Heart left ventricle (tissue), 16 donors: ENCODE measurements around the gene SKOR1. TPM values are rescaled to one million over a fixed set of nuclear protein-coding genes. Genes with fewer than 3 reads are reported as not detected.
A peak's percentile ranks its signal among the peaks of the same experiment; 100 is the strongest.

Experiments used
- ATAC-seq, 4 donors: fragments of 200-7000 bp; cut with Tn5 transposase; one replicate each; pipeline ENCODE4 v1.9.1; 2020 to 2022; ENCODE audit warnings: moderate library complexity in 4 of 4, mild to moderate bottlenecking in 3 of 4, moderate number of reproducible peaks in 1 of 4
- DNase-seq, 5 donors: peaks; one replicate each; pipeline ENCODE4 v3.0.0-alpha.2; 2020
- H3K27ac ChIP-seq, 12 donors: fragments of 200-600 bp; sonication (generic) in 4 of 12; one replicate each; pipeline versions ENCODE4 v1.5.0 to v1.8.0; 2016 to 2022; ENCODE audit warnings: mild to moderate bottlenecking in 2 of 12
- H3K27me3 ChIP-seq, 9 donors: fragments of 200-600 bp; sonication (generic) in 2 of 9; one replicate each; pipeline versions ENCODE4 v1.5.1 to v1.8.0; 2016 to 2022; ENCODE audit warnings: mild to moderate bottlenecking in 3 of 9
- H3K36me3 ChIP-seq, 9 donors: fragments of 200-600 bp; sonication (generic) in 2 of 9; one replicate each; pipeline versions ENCODE4 v1.5.0 to v1.8.0; 2018 to 2022; ENCODE audit warnings: mild to moderate bottlenecking in 2 of 9
- H3K4me1 ChIP-seq, 12 donors: fragments of 200-600 bp; sonication (generic) in 4 of 12; one replicate each; pipeline versions ENCODE4 v1.5.0 to v1.8.0; 2016 to 2022; ENCODE audit warnings: mild to moderate bottlenecking in 3 of 12
- H3K4me3 ChIP-seq, 12 donors: fragments of 200-600 bp; sonication (generic) in 4 of 12; one replicate each; pipeline versions ENCODE4 v1.5.0 to v1.8.0; 2017 to 2022; ENCODE audit warnings: mild to moderate bottlenecking in 9 of 12, moderate library complexity in 4 of 12
- H3K9me3 ChIP-seq, 12 donors: fragments of 200-600 bp; sonication (generic) in 4 of 12; one replicate each; pipeline versions ENCODE4 v1.5.0 to v1.8.0; 2016 to 2022; ENCODE audit warnings: mild to moderate bottlenecking in 1 of 12
- POLR2A ChIP-seq, 2 donors: fragments of 450-650 bp; IDR thresholded peaks; one replicate each; pipeline ENCODE4 v1.6.1; 2017; ENCODE audit warnings: antibody characterized with exemption in 2 of 2, mild to moderate bottlenecking in 2 of 2, moderate library complexity in 2 of 2
- WGBS, 4 donors: extraction: QIAGEN DNeasy Blood & Tissue Kit in 2 of 4; methylation state at CpG; one replicate each; pipeline versions ENCODE4 v1.1.5 to v1.1.7; 2013 to 2018; 5-methylcytosine and 5-hydroxymethylcytosine counted together
- intact Hi-C, 10 donors: fragments of 100-400 bp; cut with DNase I; formaldehyde crosslinking; loops; one replicate each; pipeline versions ENCODE4 v1.11.1 to v1.14.2; 2022
- polyA plus RNA-seq, 2 donors: library from polyadenylated mRNA; stranded (reverse); fragments of 200-250 nt; gene quantifications; one replicate each; pipeline ENCODE4 v1.2.3, GENCODE V29; 2013
- total RNA-seq, 9 donors: library from RNA; depleted of rRNA in 2 of 9; stranded (reverse); fragments of >200 nt in 2 of 9; fragmentation: NEBNext Ultra II Directional in 3 of 9; extraction: Animal tissue kit (Norgen Biotek cat#: 25700) in 3 of 9; gene quantifications; one replicate each; pipeline versions ENCODE4 v1.1.0 to v1.2.4, GENCODE V29; 2016 to 2023
- TF ChIP-seq, protein P1 (sequence below), 12 donors: fragments of 200-600 bp; sonication (generic) in 4 of 12; IDR thresholded peaks; one replicate each; pipeline versions ENCODE4 v1.5.0 to v1.8.0; 2018 to 2022; ENCODE audit warnings: antibody characterized with exemption in 12 of 12, mild to moderate bottlenecking in 5 of 12
- donor health status: ischemic (EF 13 %, LVEDD 7.1; RV severe dilation, severe dysfunction).
- donor health status: healthy with polysubstance abuse.
- donor health status: DM: no; HTN: yes; CAD: no.
- donor health status: DM: no; HTN: no; CAD: no.
- donor health status: ischemic (EF 25% LVEDD 6.9; RV normal size, moderate dysfunction).
- donor health status: ischemic (EF 25% LVEDD 5.7; RV mildly dilated, moderate dysfunction).
- donor health status: healthy.
- donor health status: DM: yes; HTN: yes; CAD: no.
- donor health status: ischemic (EF 35%, LVEDD 5.7; RV mildly dilated, moderate dysfunction).
- donor health status: nonischemic (EF 11% LVEDD 7.7; RV severe dilation, severe dysfunction).
- donor health status: DM: yes; HTN: yes; CAD: no.
- donor health status: PGD.
- donor health status: ischemic (EF 29% LVEDD 5.4; RV normal size, mild dysfunction).
- donor health status: nonischemic (EF 23%, LVEDD 6.1; RV moderate dilation, normal function).

The SKOR1 gene
- total and polyA plus RNA-seq, 11 donors = 0.07 to 0.27 (median 0.19) TPM; not detected in 2

DNA sequence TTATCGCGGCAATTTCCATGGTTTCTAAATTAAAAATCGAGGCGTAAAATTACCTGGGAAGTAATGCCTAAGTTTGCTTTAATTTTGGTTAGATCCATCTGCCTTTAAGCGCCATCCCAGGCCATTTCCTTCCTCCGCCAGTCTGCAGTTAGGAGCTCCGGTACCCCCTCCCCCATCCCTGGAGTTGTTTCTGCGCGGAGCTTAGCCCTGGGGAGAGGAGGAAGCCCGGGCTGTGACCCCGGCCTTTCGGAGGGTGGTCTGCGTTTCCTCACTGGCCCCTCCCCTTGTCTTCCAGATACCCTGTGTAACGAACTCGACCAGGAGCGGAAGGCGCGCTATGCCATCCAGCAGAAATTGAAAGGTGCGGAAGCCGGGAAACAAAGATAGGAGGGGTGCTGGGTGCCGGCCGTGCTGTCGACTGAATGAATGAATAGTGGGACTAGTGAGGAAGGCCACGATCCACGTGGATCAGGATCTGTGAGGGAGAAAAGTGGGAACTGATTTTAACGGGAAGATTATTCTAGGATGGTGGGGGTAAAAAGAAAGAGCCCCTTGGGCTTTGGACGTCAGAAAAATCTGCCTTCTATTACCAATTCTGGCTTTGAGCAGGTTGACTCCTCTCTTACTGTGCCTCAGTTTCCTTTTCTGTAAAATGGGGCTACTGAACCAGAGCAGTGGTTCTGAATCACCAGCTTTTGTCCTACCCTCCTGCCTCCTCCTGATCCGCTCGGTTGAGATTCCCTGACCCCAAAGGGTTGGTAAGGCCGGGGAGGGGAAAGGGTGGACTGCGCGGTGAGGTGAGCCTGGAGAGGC is 7.8 kb downstream of the SKOR1 start:
- H3K4me1 ChIP-seq = peaks cover 2 to 63% (median 50%) of the 10 kb centered on the region in 12 donors

DNA sequence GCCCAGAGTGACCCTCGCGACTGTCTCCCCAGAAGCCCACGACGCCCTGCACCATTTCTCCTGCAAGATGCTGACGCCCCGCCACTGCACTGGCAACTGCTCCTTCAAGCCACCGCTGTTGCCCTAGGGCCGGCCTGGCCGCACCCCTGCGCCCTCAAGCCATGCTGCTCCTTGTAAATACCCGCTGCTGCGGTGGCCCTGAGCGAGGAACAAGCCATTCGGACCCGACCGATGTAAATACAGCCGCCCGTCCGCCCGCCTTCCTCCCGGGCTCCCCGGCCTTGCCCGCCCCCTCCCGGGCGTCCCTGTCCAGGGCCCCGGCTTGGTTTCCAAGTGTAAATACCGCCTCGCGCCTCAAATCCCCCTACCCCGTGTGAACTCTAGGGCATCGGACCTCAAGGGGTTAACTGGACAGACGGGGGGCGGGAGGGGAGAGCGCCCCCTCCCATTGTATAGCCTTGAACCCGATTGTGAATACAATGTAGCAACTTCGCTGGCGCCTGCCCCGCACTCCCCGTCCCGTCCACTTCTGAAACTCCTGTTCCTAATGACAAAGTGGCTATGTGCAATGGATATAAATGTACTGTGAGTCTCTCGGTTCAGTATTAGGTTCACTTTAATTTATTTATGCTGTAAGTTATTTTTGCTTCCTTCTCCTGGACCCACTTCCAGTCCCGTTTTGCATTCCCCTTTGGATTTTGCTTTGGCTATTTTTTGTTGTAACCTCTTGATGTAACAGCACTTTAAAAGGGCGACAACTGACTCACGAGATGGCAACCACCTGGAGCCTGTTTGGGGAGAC is 8.6 kb downstream of the SKOR1 start:
- no peaks in the 10 kb centered on the region for H3K36me3 ChIP-seq

More for the DNA sequence above, 7.8 kb downstream of the SKOR1 start:
- Histone ChIP-seq H3K36me3 (no peaks in the 10 kb centered on the region), H3K27ac (no peak overlapping the region), H3K4me3 (peak overlapping the region in 11 of 12 donors; percentile 20 to 59 (median 42)), H3K27me3 (peaks cover 58 to 82% (median 79%) of the 10 kb centered on the region in 9 donors), H3K9me3 (no peaks in the 10 kb centered on the region)
- TF ChIP-seq, protein P1, sequence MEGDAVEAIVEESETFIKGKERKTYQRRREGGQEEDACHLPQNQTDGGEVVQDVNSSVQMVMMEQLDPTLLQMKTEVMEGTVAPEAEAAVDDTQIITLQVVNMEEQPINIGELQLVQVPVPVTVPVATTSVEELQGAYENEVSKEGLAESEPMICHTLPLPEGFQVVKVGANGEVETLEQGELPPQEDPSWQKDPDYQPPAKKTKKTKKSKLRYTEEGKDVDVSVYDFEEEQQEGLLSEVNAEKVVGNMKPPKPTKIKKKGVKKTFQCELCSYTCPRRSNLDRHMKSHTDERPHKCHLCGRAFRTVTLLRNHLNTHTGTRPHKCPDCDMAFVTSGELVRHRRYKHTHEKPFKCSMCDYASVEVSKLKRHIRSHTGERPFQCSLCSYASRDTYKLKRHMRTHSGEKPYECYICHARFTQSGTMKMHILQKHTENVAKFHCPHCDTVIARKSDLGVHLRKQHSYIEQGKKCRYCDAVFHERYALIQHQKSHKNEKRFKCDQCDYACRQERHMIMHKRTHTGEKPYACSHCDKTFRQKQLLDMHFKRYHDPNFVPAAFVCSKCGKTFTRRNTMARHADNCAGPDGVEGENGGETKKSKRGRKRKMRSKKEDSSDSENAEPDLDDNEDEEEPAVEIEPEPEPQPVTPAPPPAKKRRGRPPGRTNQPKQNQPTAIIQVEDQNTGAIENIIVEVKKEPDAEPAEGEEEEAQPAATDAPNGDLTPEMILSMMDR (IDR thresholded peaks at IDR 0.05) = no peak
- no peak for TF ChIP-seq POLR2A (IDR thresholded peaks at IDR 0.05)
- intact Hi-C loops = loop anchor here in 9 of 10 donors (2.0 to 10.0 kb wide), 6 partner anchors 288 to 888 kb away; partner anchors contain the start of genes MAP2K5 (in 2 of the 9) and C15orf61 (in 1 of the 9)
- DNase-seq (no peak), ATAC-seq (no peak)
- WGBS, 4 donors = 3 to 5% (median 4%) methylated on average over 32 of the region's 32 CpGs

DNA sequence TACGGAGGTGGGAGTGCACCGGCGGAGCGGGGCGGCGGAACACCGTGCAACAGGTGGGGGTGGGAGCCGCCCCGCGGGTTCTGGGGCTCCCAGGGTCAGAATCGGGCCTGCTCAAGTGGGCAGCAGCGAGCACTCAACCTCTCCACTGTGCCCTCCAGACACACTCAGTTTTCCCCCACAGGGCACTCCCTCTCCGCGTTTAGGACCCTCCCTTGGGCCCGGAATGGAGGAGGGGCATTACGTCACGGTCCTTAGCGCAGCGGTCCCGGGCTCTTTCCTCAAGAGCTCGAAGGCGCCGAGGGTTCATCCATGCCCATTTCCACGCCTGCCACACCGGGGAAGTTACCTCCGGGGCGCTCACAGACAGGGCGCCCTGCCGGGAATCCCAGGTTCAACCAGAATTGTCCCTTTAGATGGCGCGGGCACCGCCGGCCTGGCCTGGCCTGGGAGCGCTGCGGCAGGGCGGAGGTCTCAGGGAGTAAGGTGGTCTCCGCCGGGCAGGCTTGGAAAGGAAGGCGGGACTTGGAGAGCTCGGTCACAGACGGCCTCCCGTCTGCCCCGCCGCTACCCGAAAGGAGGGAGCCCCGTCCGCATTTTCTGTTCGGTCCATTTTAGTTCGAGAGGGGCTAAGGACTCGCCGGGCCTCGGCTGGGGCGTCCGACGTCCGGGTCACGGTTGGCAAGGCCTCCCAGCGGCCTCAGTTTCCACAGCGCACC is 9.4 kb downstream of the SKOR1 start:
- no peaks in the 10 kb centered on the region for H3K9me3 ChIP-seq
- H3K36me3 ChIP-seq = no peaks in the 10 kb centered on the region
- no peak overlapping the region for H3K27ac ChIP-seq
- intact Hi-C loops = loop anchor here in 9 of 10 donors (2.0 to 10.0 kb wide), 10 partner anchors 290 to 890 kb away; partner anchors contain the start of genes C15orf61 (in 5 of the 9), MAP2K5 (in 3 of the 9), AAGAB (in 1 of the 9) and IQCH (in 1 of the 9)
- 2 to 3% (median 2%) methylated on average over 48 to 59 of the region's 59 CpGs for WGBS, 4 donors
- peaks cover 43 to 66% (median 63%) of the 10 kb centered on the region in 9 donors for H3K27me3 ChIP-seq
- H3K4me1 ChIP-seq = peaks cover 2 to 58% (median 50%) of the 10 kb centered on the region in 12 donors
- H3K4me3 ChIP-seq = peak overlapping the region; percentile 3 to 59 (median 42)
- ATAC-seq (no peak), DNase-seq (no peak)
- no peak for TF ChIP-seq POLR2A (IDR thresholded peaks at IDR 0.05)
- TF ChIP-seq, protein P1 (IDR thresholded peaks at IDR 0.05) = no peak

More for the DNA sequence above, 8.6 kb downstream of the SKOR1 start:
- H3K27ac ChIP-seq = no peak overlapping the region
- H3K27me3 ChIP-seq = peaks cover 50 to 74% (median 71%) of the 10 kb centered on the region in 9 donors
- 2 to 5% (median 2%) methylated on average over 19 to 44 of the region's 44 CpGs for WGBS, 4 donors
- intact Hi-C loops = loop anchor here in 9 of 10 donors (2.0 to 10.0 kb wide), 7 partner anchors 289 to 889 kb away; partner anchors contain the start of genes MAP2K5 (in 2 of the 9) and C15orf61 (in 1 of the 9)
- H3K4me1 ChIP-seq = peaks cover 2 to 61% (median 48%) of the 10 kb centered on the region in 12 donors
- ATAC-seq = peak in 3 of 4 donors; percentile 13 to 37 (median 30)
- H3K9me3 ChIP-seq = no peaks in the 10 kb centered on the region
- TF ChIP-seq POLR2A (IDR thresholded peaks at IDR 0.05) = no peak
- TF ChIP-seq, protein P1 (IDR thresholded peaks at IDR 0.05) = peak; percentile 16 to 59 (median 44)
- DNase-seq = peak in 1 of 5 donors; percentile 74
- peak overlapping the region in 10 of 12 donors; percentile 25 to 59 (median 45) for H3K4me3 ChIP-seq
